ENCODE results near the gene CROCC2. TPM values are rescaled to one million over a fixed set of nuclear protein-coding genes. Genes with fewer than 3 reads are reported as not detected.

CROCC2 gene
- total and polyA plus RNA-seq, 11 donors: not detected

- WGBS, 4 donors: 87 to 92% (median 89%) methylated on average over 24 of the region's 24 CpGs
- Histone ChIP-seq H3K4me1 (peaks cover 0 to 8% (median 0%) of the 10 kb centered on the region in 12 donors), H3K36me3 (no peaks in the 10 kb centered on the region), H3K9me3 (peaks cover 0 to 10% (median 2%) of the 10 kb centered on the region in 12 donors), H3K27ac (no peak overlapping the region), H3K27me3 (peaks cover 0 to 4% (median 0%) of the 10 kb centered on the region in 9 donors), H3K4me3 (no peak overlapping the region)
- DNase-seq: peak in 3 of 5 donors; percentile 19 to 25 (median 23)
- intact Hi-C loops (cut with DNase I): no loop called here
- TF ChIP-seq CTCF (IDR thresholded peaks at IDR 0.05): no peak
- TF ChIP-seq POLR2A (IDR thresholded peaks at IDR 0.05): no peak
- no peak for ATAC-seq
Measured at GRCh38 chr2:240928476-240929363, 22.6 kb downstream of the CROCC2 start.

GRCh38 chr2:240929364-240930095 lies 23.4 kb downstream of the CROCC2 start:
- Histone ChIP-seq H3K4me1 (peaks cover 0 to 8% (median 0%) of the 10 kb centered on the region in 12 donors), H3K27me3 (peaks cover 0 to 4% (median 0%) of the 10 kb centered on the region in 9 donors), H3K36me3 (no peaks in the 10 kb centered on the region), H3K27ac (no peak overlapping the region), H3K9me3 (peaks cover 0 to 10% (median 2%) of the 10 kb centered on the region in 12 donors), H3K4me3 (no peak overlapping the region)
- ATAC-seq: no peak
- intact Hi-C loops (cut with DNase I): no loop called here
- peak in 2 of 5 donors; percentile 20 to 55 for DNase-seq
- 73 to 77% (median 74%) methylated on average over 7 to 10 of the region's 10 CpGs for WGBS, 4 donors
- TF ChIP-seq CTCF (IDR thresholded peaks at IDR 0.05) (no peak), POLR2A (IDR thresholded peaks at IDR 0.05) (no peak)

- Histone ChIP-seq H3K4me3 (no peak overlapping the region), H3K36me3 (no peaks in the 10 kb centered on the region), H3K27me3 (peaks cover 0 to 4% (median 0%) of the 10 kb centered on the region in 9 donors), H3K9me3 (peaks cover 0 to 10% (median 2%) of the 10 kb centered on the region in 12 donors), H3K4me1 (peaks cover 0 to 8% (median 0%) of the 10 kb centered on the region in 12 donors), H3K27ac (no peak overlapping the region)
- TF ChIP-seq CTCF (IDR thresholded peaks at IDR 0.05) (no peak), POLR2A (IDR thresholded peaks at IDR 0.05) (no peak)
- intact Hi-C loops (cut with DNase I): no loop called here
- no peak for ATAC-seq
- peak in 4 of 5 donors; percentile 4 to 51 (median 18) for DNase-seq
- 86 to 93% (median 91%) methylated on average over 9 to 12 of the region's 12 CpGs for WGBS, 4 donors
Measured at GRCh38 chr2:240930096-240930630, 24.0 kb downstream of the CROCC2 start.

Data from heart left ventricle (tissue), 16 donors.